Ammon's horn (tissue), 1 donor: Measurements from ENCODE around the gene CD300LG.

ENCODE experiments used
- DNase-seq: peaks from one replicate; pipeline ENCODE4 v3.0.0-alpha.2; 2016; ENCODE audit warnings: low spot score

The CD300LG gene

DNA sequence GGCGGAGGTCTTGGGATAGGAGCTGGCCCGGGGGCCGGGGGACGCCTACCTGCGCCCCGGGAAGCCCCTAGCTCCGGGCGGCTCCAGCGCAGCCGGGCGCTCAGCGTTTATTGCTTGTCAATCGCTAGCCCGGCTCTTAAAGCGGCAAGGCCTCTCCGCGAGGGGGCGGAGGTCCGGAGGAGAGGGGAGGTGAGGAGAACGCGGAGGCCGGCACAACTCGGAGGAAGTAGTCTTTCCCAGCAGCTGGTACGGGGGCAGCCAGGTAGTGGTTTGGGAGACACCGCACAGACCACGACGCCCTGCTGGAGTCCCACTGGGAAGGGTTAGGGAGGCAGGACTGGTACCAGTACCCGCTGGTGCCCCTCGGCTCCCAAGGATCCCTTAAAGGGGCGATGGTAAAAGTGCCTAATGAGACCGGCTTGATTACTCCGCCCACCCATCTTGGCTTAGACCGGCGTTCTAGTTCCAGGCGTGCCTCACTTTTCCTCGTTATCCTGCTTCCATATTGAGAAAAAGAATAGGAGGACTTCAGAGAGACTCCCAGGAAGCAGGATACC lies 60.5 kb downstream of the CD300LG start, which contains the start of gene MPP2:
Gene MPP2, minus strand, starts transcription at position 112 of the 557 bp plus-strand sequence. CDS start 3,076 bp downstream, outside the sequence.
- peak; percentile 89 for DNase-seq

DNA sequence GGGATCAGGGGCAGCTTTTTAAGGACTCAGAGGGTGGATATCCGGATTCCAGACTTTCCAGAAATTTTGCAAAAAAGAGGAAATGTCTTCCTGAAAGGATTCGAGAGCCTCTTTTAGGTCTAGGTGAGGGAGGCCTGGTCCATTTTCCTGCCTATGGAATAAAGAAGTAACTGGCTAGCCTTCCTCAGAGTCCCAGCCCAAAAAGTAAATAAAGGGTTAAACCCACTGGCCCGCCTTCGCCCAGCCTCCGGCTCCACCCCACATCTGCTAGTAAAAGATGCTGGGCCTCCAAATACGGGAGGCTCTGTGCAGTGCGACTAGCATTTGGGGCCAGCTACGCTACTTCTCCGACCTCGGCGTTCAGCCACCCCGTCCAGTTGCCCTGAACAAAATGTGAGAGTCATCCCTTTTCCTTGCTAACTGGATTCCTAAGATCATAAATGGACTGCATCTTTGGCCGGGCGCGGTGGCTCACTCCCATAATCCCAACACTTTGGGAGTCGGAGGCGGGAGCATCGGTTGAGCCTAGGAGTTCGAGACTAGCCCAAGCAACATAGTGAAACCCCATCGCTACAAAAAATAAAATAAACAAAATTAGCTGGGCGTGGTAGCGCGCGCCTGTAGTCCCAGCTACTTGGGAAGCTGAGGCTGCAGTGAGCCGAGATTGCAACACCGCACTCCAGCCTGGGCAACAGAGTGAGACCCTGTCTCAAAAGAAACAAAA lies 61.2 kb downstream of the CD300LG start:
- DNase-seq: peak; percentile 91

DNA sequence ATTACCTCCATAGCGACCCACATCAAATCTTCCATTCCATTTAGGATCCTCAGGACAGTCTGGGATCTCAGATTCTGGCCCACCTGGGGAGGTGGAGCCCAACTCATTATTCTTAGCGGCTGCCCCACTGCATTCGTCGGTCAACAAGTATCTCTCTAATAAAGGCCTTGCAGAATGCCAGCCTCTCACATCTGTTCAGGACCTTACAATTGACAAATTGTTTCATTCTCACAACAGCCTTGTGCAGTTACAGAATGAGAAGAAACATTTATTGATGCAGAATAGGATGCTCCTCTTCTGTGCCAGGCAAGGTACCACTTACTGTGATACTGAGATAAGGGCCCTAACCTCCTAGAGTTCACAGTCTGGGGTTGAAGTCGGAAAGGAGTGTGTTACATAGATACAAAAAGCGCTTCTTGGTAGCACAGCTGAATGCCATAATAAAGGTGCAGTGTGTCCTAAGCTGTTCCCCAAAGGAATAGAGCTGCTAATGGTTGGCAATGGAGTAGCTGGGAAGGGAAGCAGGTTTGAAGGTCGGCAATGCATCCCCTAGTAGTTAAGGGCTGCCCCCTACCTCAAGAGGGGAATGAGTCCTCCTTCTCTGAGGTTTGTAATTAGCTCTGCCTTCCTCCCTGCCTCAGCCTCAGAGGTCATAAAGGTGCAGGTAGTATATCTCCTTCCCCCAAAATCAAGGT lies 62.7 kb downstream of the CD300LG start:
- peak; percentile 63 for DNase-seq

DNA sequence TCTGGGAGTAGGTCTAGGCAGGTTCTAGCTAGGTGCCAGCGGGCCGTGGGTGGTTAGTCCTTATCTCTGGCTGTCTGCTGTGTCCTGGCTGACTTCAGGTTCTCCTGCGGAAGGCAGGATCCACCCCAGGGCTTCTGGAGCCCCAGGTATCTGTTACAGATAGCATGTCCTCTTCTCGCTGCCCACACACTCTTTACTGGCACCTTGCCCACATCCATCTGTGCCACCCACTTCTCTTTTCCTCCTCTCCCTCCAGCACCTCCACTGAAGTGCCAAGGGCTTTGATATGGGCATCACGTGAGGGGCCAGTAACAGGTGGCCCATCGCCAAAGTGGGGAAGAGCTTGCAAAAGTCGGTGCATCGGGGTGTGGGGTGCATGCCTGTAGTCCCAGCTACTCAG lies 64.9 kb downstream of the CD300LG start:
- DNase-seq: no peak

DNA sequence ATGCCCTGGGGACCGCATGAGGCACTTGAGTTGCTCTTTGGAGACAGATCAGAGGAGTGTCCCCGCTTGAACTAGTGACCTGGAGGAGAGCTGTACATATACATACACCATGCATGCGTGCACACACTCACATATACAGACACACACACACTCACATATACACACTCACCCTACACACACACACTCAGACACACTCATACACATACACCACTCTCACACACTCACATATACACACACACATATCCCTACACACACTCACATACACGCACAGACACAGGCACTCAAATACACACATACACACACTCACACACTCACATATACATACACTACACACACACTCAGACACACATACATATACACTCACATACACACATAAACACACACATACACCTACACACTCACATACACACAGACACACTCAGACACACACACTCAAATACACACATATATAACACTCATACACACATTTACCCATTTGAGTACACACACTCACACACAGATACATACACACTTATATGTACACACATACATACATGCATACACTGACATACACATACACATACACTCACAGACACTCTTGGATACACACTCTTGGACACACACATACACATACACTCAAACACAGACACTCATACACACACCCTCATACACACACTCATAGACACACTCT lies 65.8 kb downstream of the CD300LG start:
- no peak for DNase-seq
